Osteocyte (in vitro differentiated cells): ENCODE measurements around the gene SORBS1. TPM values are rescaled to one million over a fixed set of nuclear protein-coding genes. Genes with fewer than 3 reads are reported as not detected.

Experiments used
- DNase-seq: peaks from one replicate; pipeline ENCODE4 v3.0.0; 2021; ENCODE audit warnings: mixed read lengths; ENCODE audit not compliant: unreplicated experiment; ENCODE audit errors: extremely low spot score
- H3K27ac Mint-ChIP-seq: one replicate; pipeline ENCODE4 v1.8.0; 2021; ENCODE audit warnings: mild to moderate bottlenecking, mixed read lengths; ENCODE audit not compliant: unreplicated experiment
- H3K27me3 Mint-ChIP-seq: one replicate; pipeline ENCODE4 v1.8.0; 2021; ENCODE audit warnings: mixed read lengths; ENCODE audit not compliant: unreplicated experiment
- H3K36me3 Mint-ChIP-seq: one replicate; pipeline ENCODE4 v1.8.0; 2021; ENCODE audit warnings: mixed read lengths; ENCODE audit not compliant: unreplicated experiment
- H3K4me1 Mint-ChIP-seq: one replicate; pipeline ENCODE4 v1.8.0; 2021; ENCODE audit warnings: mixed read lengths; ENCODE audit not compliant: unreplicated experiment
- H3K4me3 Mint-ChIP-seq: one replicate; pipeline ENCODE4 v1.8.0; 2021; ENCODE audit warnings: mild to moderate bottlenecking, moderate library complexity, mixed read lengths; ENCODE audit not compliant: unreplicated experiment
- H3K9me3 Mint-ChIP-seq: one replicate; pipeline ENCODE4 v1.8.0; 2021; ENCODE audit warnings: mixed read lengths; ENCODE audit not compliant: unreplicated experiment
- CTCF ChIP-seq: fragments of 200-600 bp; sonication (generic); IDR thresholded peaks from 2 replicates; pipeline ENCODE4 v1.5.0; 2021; ENCODE audit warnings: antibody characterized with exemption, mild to moderate bottlenecking, moderate library complexity
- total RNA-seq: library from RNA; stranded (reverse); gene quantifications from 2 replicates; pipeline ENCODE4 v1.2.1, GENCODE V29; 2021

Gene SORBS1
- total RNA-seq, 1 donor from 2014 or later, result 1.7 TPM

GRCh38 chr10:95602382-95602781, 41.2 kb upstream of the SORBS1 start:
- Mint-ChIP-seq H3K4me1 (no peaks in the 10 kb centered on the region), H3K36me3 (peaks cover 7% of the 10 kb centered on the region), H3K27me3 (peaks cover 4% of the 10 kb centered on the region), H3K9me3 (no peaks in the 10 kb centered on the region), H3K27ac (no peak overlapping the region), H3K4me3 (no peak overlapping the region)
- DNase-seq, result no peak
- TF ChIP-seq CTCF, result no peak

GRCh38 chr10:95601116-95601719, 40.0 kb upstream of the SORBS1 start:
- no peaks in the 10 kb centered on the region for H3K4me1 Mint-ChIP-seq
- peaks cover 7% of the 10 kb centered on the region for H3K9me3 Mint-ChIP-seq
- H3K27me3 Mint-ChIP-seq, result peaks cover 11% of the 10 kb centered on the region
- DNase-seq, result peak; percentile 87
- H3K27ac Mint-ChIP-seq, result no peak overlapping the region
- peak; percentile 94 for TF ChIP-seq CTCF
- H3K4me3 Mint-ChIP-seq, result no peak overlapping the region
- H3K36me3 Mint-ChIP-seq, result peaks cover 4% of the 10 kb centered on the region

GRCh38 chr10:95600158-95600557, 39.0 kb upstream of the SORBS1 start:
- TF ChIP-seq CTCF, result no peak
- H3K9me3 Mint-ChIP-seq, result peaks cover 11% of the 10 kb centered on the region
- no peak for DNase-seq
- H3K36me3 Mint-ChIP-seq, result peaks cover 1% of the 10 kb centered on the region
- H3K4me3 Mint-ChIP-seq, result no peak overlapping the region
- no peak overlapping the region for H3K27ac Mint-ChIP-seq
- H3K27me3 Mint-ChIP-seq, result peaks cover 15% of the 10 kb centered on the region
- H3K4me1 Mint-ChIP-seq, result no peaks in the 10 kb centered on the region

- Mint-ChIP-seq H3K9me3 (peaks cover 11% of the 10 kb centered on the region), H3K4me3 (no peak overlapping the region), H3K27ac (no peak overlapping the region), H3K4me1 (no peaks in the 10 kb centered on the region), H3K36me3 (no peaks in the 10 kb centered on the region), H3K27me3 (peaks cover 22% of the 10 kb centered on the region)
- no peak for DNase-seq
- no peak for TF ChIP-seq CTCF
Measured at GRCh38 chr10:95597788-95598187, 36.6 kb upstream of the SORBS1 start.

GRCh38 chr10:95588025-95588424, 26.9 kb upstream of the SORBS1 start:
- peaks cover 32% of the 10 kb centered on the region for H3K27me3 Mint-ChIP-seq
- no peak for DNase-seq
- no peak overlapping the region for H3K4me3 Mint-ChIP-seq
- no peaks in the 10 kb centered on the region for H3K4me1 Mint-ChIP-seq
- H3K36me3 Mint-ChIP-seq, result no peaks in the 10 kb centered on the region
- TF ChIP-seq CTCF, result no peak
- H3K9me3 Mint-ChIP-seq, result no peaks in the 10 kb centered on the region
- no peak overlapping the region for H3K27ac Mint-ChIP-seq
